Vagina (tissue), 2 donors: ENCODE results near the gene MAVS.

ENCODE experiments used
- POLR2A ChIP-seq, 2 donors: fragments of 450-650 bp; IDR thresholded peaks; one replicate each; pipeline ENCODE4 v1.6.1; 2017; ENCODE audit warnings: antibody characterized with exemption in 2 of 2, mild to moderate bottlenecking in 2 of 2, moderate library complexity in 2 of 2
- POLR2AphosphoS5 ChIP-seq, 2 donors: sonication (generic); formaldehyde crosslinking; IDR thresholded peaks; one replicate each; pipeline ENCODE4 v1.9.0; 2017; ENCODE audit warnings: antibody characterized with exemption in 2 of 2, mild to moderate bottlenecking in 2 of 2, low read depth in 1 of 2; ENCODE audit not compliant: insufficient read depth in 1 of 2
- TF ChIP-seq, protein P1 (sequence below), 3 experiments: fragments of 450-650 bp in 2 of 3; fragments of 200-600 bp in 1 of 3; sonication (generic) in 1 of 3; IDR thresholded peaks; one replicate each; pipeline ENCODE4 v1.5.1; 2017 to 2019; ENCODE audit warnings: antibody characterized with exemption in 3 of 3, mild to moderate bottlenecking in 2 of 3, moderate library complexity in 2 of 3

DNA sequence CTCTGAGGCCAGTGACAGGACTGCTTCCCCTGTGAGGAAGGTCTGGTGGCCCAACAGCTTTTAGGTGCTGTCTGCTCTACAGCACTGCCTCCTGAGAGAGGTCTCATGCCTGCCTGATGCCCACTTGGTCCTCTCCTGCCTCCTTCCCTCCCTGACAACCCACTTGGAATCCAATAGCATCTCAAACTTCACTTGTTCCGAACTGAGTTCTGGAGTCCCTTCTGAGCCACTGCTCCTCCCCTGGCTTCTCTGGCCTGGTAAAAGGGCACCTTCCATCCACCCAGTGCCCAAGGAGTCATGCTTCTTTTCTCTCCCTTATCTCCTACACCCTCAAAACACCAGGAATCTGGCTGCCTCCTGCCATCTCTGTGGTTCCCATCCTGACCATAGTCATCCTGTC lies 1.9 kb downstream of the MAVS start:
- TF ChIP-seq, protein P1, sequence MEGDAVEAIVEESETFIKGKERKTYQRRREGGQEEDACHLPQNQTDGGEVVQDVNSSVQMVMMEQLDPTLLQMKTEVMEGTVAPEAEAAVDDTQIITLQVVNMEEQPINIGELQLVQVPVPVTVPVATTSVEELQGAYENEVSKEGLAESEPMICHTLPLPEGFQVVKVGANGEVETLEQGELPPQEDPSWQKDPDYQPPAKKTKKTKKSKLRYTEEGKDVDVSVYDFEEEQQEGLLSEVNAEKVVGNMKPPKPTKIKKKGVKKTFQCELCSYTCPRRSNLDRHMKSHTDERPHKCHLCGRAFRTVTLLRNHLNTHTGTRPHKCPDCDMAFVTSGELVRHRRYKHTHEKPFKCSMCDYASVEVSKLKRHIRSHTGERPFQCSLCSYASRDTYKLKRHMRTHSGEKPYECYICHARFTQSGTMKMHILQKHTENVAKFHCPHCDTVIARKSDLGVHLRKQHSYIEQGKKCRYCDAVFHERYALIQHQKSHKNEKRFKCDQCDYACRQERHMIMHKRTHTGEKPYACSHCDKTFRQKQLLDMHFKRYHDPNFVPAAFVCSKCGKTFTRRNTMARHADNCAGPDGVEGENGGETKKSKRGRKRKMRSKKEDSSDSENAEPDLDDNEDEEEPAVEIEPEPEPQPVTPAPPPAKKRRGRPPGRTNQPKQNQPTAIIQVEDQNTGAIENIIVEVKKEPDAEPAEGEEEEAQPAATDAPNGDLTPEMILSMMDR (IDR thresholded peaks at IDR 0.05): no peak
- TF ChIP-seq POLR2AphosphoS5 (IDR thresholded peaks at IDR 0.05; ENCODE audit: insufficient read depth in 1 of 2, low read depth in 1 of 2): no peak
- no peak for TF ChIP-seq POLR2A (IDR thresholded peaks at IDR 0.05)
